NCI-H2196 (cell line): Measurements from ENCODE around the gene LPCAT1.
"Not testable (repeated sequence)": the region's sequence is repeated elsewhere in the genome, so short reads cannot be mapped to it uniquely, and the experiment has no call there.

Source experiments
- DNase-seq: peaks from one replicate; lab custom pipeline; 2025; ENCODE audit not compliant: unreplicated experiment; lab: John Stamatoyannopoulos, UW

LPCAT1 gene

DNA sequence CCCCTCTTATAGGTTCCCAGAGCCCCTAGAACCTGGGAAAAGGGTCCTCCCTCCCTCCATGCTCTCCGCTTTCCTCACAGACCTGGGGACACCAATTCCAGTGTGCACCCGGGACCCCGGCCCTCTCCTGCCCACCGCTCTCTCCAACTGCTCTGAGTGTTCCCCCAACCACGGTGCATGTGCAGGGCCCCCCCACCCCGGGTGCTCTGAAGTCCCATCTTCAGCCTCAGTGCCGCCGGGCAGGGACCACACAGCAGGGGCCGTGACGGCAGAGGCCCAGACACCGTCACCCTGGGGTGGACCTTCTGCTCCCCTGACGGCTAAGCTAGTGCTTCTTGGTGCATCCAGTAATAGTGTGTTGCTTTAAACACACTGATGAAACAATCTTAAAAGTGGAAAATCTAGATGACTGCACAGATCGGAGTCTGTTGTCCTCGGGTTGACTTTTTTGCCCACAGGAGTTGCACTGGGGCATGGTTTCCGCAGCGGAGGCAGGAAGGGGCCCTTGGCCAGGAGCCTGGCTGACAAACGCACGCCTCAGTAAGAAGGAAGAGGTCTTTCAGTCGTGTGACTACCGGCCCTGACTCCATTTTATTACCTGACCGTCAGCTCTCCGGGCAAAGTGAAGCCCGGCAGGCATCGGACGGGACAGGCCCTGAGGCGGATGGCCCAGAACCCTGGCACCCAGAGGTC is 42.3 kb downstream of the LPCAT1 start:
- DNase-seq = no peak

DNA sequence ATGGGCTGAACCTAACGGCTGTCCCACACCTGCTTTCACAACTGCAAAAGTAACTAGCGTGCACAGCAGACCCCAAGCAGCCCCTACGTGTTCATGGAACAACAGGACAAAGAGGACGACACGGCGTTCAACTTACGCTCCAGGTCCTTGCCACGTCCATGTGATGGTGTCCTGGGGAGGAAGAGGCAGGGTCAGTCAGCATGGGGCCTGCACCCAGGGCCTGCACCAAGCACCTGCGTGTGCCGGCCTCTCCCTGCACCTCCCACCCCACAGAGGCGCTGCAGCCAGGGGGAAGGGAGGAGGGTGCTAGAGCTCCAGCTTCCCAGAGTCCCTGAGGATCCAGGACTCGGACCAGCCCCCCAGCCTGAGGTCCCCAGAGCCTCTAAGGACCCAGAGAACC is 43.0 kb downstream of the LPCAT1 start:
- no peak for DNase-seq

DNA sequence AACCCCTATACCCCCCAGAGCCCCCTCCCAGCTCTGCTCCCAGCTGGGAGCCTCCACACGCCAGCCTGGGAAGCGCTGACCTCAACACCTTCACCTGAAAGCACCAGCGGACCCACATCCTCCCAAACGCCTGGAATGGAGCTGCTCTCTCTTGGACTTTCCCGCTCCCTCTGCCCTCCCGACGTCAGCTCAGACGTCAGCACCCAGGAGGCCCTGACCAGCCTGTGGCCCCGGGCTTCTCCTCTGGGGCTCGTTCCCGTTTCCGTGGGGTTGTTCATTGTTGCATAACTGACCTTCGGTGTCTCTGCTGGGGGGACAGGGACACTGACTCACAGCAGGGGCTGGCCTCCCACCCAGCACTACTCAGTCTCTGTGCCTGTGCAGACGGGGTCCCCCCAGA is 43.5 kb downstream of the LPCAT1 start:
- no peak for DNase-seq

DNA sequence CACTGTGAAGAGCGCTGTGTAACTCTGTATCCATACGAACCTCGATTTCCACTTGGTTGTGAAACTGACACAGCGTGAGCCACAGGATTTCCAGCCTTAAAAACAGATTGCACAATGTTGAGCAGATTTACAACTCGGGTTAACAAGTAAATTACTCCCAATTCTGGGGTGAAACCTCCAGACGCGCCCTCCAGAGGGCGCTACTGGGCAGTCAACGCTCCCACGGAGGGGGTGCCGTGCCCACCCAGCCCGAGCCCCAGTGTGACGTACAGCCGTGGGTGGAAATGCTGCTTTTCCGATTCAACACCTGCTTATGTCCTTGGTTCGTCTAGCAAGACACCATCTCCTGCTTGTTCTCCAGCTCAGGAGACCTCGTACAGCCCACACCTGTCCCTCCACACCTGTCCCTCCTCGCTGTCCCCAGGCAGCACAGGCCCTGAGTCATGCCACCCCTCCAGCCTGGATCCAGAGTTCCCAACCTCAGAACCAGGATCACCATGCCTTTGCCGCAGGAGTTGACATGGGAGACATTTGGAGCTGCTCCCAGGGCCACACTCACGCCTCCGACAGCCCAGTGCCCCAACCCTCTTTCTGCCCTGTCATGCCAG is 44.1 kb downstream of the LPCAT1 start:
- DNase-seq = peak; percentile 20

DNA sequence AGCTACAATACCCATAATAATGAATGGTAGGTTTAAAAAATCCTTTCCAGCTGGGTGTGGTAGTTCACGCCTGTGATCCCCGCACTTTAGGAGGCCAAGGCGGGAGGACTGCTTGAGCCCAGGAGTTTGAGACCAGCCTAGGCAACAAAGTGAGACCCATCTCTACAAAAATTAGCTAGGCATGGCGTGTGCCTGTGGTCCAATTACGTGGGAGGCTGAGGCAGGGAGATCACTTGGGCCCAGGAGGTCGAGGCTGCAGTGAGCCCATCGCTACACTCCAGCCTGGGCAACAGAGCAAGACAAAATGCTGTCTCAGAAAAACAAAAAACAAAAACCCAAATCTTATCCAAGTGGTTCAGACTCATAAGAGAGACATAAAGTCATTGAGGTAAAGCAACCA is 44.7 kb downstream of the LPCAT1 start:
- DNase-seq = no peak

DNA sequence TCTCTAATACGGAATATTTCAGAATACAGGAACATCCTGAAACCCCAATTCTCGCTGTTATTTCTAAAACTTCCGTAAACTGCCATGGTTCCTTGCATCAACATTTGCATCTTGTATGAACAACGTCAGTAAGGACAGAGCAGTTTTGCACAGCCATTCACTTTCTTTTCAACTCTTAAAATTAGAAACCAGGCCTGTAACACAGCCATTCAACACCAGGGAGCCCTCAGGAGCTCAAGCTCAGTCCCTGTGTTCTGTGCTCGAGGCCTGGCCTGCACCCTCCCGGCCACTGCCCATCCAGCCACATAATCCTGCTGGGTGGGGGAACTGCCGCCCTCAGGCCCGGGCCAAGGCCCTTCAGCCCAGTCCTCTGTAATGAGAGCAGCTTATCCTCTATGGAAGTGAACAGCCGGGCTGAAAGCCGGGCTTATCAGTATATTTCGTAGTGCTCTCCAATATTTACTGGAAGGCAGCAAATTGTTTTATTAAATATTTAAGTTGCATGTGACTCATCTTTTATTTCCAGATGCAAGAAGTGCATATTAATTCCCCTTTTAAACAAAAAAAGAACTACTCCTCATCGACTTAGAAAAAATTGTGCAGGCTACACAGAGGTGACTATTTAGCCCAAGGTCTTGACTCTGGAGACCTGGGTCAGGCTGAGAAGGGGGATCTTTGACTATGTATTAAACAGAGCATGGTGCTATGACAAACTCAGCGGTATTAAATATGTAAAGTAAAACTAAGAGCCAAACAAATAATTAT is 45.3 kb downstream of the LPCAT1 start:
- no peak for DNase-seq

DNA sequence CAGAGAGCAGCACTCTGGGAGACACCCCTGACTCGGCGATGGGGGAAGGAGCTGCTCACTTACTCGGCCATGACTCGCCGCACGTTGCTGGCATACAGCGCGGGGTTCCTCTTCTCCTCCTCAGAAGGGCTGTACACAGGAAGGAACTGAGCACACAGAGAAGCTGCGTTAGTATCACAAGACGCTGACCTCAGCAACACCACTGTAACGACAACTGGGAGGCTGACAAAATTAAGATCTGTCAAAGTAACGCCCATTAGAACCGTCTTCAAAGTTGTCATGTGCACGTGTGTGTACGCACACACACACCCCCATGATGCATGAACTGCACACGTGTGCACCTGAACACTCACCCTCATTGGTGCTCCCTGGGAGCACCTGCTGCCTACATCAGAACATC is 46.4 kb downstream of the LPCAT1 start:
- no peak for DNase-seq

DNA sequence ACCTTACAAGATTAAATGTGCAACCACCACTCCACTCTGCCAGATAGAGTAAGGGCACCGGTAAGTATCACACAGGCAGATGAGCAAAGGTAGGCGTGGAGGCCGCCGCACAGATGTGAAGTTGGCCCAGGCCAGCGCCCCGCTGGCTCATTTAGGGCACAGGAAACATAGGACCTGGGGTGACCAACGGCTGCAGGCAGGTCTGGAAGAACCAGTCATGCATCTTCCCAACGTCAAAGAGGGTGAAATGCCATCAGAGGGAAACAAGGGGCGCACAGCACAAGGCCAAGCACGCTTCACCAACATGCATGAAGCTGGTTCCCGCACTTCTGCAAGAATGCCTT is 46.8 kb downstream of the LPCAT1 start:
- DNase-seq = no peak

DNA sequence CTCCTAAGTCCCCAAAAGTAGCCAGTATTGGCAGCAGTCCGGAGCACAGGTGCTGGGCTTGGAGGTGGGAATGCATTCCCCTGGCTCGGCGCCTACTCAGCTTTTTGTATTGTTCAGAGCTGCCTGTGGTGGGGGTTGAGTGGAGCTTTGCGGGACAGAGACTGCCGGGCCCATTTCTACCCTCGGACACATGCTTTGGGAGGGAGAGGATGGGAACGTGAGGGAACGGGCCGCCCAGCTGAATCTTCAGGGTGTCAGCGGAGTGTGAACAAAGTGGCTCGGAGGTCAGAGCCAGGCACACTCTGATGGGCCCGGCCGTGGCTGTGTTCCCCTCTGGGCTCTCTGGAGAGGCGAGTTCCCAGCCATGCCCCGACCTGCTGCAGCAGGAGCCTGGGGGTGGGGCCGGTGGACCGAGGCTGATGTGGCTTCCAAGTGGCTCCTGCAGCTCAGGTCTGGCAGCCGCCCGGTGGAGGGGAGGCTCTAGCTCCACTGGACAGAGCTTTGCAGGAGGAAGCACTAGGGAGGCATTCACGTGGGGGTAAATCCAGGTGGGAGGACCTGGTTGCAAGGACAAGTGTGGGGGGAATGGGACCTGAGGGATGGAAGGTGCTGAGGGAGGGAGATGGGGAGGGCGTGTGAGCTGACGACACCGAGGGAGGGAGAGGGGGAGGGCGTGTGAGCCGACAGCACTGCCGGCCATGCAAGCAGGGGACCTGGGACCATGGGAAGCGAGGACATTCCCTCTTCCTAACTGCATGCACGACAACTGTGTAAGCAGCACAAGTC is 47.4 kb downstream of the LPCAT1 start:
- no peak for DNase-seq

DNA sequence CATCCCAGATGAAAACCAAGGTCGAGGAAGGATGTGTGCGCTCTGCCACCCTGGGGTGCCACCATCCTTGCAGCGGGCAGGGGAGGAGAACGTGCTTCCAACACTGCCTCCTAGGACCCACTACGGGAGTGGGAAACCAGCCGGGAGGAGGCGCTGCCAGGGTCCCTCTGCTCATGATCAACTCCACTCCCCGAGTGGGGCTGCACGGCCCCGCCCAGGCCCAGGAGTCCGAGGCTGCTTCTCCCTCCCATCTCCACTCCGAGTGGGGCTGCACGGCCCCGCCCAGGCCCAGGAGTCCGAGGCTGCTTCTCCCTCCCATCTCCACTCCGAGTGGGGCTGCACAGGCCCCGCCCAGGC is 48.2 kb downstream of the LPCAT1 start:
- DNase-seq = not testable (repeated sequence)

DNA sequence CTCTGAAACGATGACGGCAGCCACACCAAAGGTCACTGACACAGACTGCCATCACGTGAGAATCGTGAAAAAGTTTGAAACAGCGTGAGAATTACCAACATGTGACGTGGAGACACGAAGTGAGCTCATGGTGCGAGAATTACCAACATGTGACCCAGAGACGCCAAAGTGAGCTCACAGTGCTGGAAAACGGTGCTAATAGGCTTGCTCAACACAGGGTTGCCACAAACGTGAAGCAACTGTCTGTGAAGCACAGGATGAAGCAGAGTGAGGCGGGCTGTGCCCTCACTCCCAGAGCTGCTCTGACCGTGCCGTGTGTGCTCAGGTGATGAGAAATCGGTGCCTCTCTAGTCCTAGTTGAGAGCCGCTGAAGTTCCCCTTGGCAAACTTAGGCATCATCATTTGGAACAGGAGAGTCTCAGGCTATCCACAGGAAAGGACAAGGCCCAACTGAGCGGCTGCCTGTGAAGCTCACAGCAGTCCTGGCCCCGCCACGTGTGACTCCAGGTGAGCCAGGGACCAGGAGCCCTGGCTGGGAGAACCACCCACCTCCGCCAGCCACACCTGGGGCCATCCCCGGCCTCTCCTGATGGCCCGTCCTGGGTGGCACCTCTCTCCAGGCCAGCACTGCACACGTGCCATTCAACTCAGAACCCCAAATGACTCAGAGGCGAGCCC is 48.8 kb downstream of the LPCAT1 start:
- DNase-seq = no peak

DNA sequence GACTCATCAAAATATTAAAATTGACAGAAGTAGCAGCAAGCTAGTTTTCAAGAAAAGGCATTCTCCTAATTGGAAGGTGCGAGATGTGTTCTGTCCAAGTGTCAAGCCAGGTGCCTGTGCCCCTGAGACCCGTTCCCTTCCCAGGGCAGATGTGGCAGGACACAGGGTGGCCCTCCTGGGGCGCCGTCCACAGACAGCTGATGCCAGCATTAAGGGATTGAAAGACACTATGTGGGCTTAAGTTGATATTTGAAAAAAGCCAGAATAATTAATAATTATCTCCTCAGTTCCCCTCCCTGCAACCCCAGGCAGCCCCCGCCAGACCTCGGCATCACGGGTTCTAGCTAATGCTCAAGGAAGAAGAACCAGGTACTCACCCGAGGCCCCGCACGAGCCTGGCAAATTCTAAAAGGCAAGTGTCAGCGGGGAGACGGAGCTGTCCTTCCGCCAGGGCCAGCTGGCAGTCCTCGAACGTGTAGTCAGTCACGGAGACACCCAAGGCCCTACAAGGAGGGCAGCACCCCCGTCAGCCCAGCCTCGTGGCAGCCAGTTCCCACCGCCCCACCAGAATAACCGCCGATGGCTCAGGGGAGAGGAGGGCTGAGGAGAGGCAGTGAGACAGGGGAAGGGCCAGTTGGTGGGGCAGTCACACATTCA is 49.4 kb downstream of the LPCAT1 start:
- no peak for DNase-seq

DNA sequence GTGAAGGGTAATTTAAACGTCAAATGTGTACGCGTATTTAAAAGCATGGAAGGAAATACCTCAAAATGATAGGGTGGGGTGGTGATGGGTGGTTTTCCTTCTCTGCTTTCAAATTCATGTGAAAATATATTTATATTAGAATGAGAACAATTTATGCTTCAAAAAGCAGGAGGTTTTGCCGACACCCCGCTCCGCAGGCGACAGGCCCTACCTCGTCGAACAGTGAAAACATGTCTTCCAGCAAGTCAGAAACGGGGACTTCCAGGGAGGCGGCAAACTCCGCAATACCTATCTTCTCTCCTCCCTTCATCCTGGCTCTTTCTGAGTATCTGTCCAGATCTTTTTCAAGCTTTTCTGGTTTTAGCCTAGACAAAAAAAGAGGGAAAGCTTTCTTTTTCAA is 50.0 kb downstream of the LPCAT1 start:
- DNase-seq = no peak

DNA sequence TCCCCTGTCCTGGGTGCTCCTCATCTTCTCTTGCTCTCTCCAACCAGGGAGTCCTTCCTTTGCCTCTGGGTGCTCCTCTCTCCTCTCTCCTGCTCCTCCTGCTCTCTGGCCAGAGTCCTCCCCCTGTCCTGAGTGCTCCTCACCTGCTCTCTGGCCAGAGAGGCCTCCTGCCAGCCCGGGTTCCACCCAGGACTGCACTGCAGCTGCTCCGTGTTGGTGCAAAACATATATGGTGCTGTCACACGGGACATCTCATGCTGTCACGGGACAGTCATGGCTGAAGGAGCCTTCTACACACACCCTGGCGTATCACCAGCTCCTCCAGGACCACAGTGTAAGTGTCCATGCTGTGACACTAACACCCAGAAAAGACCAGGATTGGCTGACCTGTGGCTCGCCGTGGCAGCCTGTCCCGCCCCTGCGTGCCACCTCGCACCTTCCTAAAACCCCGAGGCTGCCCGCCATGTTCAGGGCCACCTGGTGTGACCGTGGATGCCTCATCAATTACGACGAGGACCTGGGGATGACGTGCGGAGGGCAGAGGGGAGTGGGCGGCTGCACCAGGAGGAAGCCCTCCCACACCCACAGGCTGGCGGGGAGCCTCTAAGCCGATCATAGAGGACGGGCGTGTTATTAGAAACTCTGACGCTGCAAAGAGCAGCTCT is 50.7 kb downstream of the LPCAT1 start:
- no peak for DNase-seq

DNA sequence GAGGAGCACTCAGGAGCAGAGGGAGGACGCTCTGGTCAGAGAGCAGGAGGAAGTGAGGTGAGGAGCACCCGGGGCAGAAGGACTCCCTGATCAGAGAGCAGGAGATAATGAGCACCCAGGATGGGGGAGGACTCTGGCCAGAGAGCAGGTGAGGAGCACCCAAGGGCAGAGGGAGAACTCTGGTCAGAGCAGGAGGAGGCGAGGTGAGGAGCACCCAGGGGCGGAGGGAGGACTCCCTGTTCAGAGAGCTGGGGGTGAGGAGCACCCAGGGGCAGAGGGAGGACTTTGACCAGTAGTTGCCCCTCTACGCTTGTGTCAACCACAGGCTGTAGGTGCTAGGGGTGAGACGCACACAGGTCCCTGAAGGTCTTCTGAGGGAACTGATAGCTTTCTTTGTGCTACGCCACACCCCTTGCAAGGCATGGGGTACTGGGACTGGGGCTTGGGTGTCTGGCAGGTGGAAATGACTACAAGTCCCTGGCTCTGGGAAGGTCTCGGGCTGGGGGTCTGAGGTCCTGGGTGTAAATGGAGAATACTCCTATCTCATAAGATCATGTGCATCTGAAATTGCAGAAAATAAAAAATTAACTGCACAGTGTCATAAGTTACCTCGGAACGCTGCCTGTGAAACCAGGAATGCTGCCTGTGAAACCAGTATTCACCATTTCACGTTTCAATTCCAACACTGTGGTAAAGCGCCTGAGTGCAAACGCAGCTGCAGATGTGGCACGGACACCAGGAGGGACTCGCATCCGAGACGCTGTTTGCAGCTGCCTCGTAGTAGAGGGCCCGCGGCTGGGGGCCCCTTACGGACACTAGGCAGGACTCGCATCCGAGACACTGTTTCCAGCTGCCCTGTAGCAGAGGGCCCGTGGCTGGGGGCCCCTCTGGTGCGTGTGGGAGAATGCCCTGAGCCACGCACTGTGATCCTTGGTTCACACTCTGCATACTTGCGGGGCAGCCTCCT is 51.5 kb downstream of the LPCAT1 start:
- no peak for DNase-seq

DNA sequence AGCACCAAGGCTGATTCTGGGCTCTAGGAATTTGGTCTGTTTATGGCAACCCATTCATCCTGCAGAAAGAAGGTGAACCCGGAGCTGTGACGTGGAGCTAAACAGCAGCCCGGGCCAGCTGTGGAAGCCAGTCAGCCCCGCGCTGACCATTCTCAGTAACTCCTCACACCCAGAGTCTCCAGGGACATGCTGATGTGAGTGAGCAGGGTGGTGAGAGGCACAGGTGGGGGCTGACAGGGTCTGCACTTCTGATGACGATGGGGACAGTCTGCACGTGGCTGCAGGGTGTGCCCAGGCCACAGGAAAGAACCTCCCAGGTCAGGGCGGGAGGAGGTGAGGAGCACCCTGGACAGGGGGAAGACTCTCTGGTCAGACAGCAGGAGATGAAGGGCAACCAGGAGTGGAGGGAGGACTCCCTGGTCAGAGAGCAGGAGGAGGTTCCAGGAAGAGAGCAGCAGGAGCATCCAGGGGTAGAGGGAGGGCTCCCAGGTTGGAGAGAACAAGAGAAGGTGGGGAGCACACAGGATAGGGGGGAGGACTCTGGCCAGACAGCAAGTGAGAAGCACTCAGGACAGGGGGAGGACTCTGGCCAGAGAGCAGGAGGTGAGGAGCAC is 52.4 kb downstream of the LPCAT1 start:
- DNase-seq = no peak

DNA sequence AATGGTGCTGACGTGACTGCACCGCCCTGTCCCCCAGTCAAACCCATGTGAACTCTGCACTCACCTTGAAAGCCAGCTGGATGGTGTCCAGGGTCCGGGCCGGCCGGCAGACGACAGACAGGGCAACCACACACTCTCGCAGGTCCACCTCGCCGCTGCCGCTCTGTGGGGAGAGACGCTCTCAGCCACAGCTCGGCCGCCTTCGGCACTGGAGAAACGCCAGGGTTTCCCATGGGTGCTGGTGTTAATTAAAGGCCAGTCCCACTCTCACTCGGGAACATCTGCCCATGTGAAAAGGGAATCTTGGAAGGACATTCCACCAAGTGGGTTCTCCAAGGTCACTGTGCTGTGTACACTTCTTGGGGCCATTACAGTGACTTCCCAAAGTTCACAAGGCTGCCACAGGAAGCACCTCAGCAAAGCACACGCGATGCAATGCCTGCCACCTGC is 53.0 kb downstream of the LPCAT1 start:
- DNase-seq = no peak
